NOMO-1 treated with dmso at 0.1 percent for 144 hours (cell line): Measurements from ENCODE around the gene PTPRA.

Source experiments
- DNase-seq: peaks from one replicate; lab custom pipeline; 2025; ENCODE audit not compliant: unreplicated experiment; lab: John Stamatoyannopoulos, UW

Gene PTPRA

DNA sequence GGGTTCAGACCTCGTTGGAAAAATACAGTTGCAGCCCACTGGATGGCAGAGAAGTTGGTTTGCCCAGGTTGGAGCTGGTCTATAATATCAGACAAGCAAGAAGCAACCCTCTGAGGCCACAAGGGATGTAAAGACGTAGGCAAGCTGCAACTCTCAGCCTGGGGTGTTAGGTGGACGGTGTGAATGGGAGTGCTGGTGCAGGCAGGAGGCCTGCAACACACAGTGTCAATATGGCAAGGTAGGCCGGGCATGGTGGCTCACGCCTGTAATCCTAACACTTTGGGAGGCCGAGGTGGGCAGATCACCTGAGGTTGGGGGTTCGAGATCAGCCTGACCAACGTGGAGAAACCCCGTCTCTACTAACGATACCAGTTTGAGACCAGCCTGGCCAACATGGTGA lies 22.2 kb upstream of the PTPRA start:
- no peak for DNase-seq

DNA sequence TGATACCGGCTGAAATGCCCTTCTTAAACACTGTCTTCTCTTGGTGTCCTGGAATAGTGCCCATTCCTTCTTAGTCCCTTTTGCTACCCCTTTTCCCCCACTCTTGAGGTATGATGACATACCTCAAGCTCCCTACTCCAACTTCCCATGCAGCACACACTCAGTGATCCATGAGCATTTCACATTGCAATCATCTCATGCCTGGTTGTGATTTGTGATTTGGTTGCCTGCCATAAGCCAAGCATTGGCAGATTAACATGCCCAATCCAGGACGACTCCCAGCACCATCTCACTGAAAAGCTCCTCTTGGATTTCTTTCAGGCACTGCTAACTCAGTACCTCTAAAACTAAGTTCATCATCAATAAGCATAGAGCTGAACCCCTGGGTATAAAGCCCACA lies 14.7 kb upstream of the PTPRA start:
- DNase-seq: no peak

DNA sequence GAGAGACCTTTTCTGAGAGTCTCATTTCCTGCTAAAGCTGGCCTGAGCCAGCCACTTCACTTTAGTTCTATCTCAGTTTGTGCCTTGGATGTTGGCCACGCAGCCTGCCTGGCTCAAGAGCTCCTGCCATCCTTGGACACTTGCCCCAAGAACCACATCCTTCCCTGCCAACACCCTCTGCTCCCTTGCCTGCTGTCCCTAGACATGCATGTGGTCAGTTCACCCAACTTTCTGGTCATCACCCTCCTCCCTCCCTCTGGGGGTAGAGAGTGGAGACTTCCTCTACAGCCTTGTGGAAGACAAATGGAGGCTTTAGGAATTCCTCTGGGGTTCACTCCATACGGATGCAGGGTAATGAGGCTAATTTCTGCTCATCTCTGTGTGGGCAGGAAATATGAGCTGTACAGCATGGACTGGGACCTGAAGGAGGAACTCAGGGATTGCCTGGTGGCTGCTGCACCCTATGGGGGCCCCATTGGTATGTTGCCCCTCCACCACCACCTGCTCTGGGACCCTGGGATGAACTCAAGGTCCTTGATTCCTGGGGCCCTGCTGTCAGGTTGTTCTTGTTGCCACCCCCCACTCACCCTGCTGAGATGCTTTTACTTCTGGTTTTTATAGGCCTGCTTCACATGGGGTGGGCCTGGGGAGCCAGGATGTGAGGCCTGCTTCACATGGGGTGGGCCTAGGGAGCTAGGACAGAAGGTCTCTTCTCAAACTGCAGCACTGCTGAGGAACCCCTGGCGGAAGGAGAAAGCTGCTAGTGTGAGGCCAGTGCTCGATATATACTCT lies 13.8 kb upstream of the PTPRA start:
- no peak for DNase-seq

DNA sequence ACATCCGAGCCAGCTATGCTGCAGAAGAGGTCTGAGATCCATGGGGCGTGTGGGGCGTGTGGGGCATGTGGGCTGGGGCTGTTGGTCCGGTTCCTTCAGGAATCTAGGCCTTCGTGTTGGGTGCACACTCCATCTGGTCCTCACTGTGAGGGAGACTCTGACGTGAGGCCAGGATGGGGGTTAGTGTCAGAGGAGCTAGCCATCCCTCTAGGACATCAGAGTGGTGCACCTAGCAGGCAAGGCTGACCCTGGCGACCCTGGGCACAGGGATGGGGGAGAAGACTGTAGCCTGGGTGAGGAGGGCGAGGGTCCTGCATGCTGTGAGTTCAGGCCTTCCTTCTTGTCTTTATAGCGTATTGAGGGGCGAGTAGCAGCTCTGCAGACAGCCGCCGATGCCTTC lies 8.7 kb upstream of the PTPRA start:
- DNase-seq: no peak

DNA sequence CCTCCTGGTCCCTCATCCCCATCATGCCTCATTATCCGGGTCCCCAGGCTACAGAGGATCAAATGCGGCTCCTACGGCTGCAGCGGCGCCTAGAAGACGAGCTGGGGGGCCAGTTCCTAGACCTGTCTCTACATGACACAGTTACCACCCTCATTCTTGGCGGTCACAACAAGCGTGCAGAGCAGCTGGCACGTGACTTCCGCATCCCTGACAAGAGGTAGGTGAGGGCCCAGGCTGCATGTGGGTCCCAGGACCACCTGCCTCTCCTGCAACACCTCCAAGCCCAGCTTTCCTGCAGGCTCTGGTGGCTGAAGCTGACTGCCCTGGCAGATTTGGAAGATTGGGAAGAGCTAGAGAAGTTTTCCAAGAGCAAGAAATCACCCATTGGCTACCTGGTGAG lies 8.2 kb upstream of the PTPRA start:
- DNase-seq: no peak

DNA sequence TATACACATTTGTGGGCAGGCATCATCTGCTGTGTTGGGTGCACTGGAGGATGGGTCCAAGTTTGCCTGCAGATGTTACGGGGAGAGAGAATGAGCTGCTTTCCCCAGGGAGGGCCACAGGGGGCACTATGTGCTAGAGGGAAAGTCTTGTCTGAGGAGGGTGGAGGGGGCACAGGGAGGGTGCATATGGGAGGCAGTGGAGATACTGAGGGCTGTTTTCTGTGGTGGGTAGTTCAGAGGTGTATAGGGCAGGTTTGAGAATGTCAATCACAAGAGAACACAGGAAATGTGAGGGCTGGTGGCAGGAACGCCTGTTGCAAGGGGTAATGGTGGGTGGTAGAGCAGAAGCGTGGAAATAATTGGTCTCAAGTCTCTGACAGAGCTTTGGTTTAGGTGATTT lies 7.7 kb upstream of the PTPRA start:
- DNase-seq: no peak

DNA sequence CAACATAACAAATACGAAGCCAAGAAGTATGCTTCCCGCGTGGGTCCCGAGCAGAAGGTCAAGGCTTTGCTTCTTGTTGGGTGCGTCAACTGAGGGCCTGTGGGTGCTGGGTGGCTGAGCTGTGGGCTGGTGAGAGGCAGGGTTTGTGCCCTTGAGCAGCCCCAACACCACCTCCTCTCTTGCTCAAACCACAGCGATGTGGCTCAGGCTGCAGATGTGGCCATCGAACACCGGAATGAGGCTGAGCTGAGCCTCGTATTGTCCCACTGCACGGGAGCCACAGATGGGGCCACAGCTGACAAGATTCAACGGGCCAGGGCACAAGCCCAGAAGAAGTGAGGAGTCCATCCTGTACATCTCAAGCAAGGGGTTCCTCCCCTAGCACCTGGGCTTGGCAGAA lies 7.0 kb upstream of the PTPRA start:
- DNase-seq: no peak

DNA sequence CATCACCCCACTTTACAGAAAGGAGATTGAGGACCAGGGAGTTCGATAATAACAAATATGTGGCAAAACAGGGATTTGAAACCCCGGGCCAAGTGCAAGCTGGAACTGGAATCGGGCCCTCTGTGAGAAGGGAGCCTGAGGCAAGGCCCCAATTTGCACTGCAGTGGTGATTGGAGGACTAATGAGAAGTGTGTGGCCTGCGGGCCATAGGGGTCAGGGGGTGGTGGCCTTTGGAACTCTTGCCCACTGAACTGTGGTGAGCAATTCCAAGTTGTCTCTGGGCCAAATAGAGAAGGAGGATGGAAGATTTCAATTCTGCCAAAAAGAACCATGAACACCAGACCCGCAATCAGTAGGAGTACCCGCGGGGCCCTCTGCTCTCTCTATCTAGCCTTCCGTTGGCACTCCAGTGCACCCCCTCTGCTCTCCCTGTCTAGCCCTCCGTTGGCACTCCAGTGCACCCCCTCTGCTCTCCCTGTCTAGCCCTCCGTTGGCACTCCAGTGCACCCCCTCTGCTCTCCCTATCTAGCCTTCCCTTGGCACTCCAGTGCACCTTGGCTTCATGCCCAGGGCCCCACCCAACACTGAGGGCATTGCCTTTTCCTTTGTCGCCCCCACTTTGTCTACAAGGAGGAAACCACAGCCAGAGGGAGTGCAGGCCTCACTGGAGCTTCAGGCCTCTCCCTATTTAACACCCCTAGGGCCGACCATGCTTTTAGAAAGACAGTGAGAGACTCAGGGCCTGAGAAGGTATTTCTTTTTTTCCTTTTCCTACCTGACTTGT lies 6.0 kb upstream of the PTPRA start:
- no peak for DNase-seq

DNA sequence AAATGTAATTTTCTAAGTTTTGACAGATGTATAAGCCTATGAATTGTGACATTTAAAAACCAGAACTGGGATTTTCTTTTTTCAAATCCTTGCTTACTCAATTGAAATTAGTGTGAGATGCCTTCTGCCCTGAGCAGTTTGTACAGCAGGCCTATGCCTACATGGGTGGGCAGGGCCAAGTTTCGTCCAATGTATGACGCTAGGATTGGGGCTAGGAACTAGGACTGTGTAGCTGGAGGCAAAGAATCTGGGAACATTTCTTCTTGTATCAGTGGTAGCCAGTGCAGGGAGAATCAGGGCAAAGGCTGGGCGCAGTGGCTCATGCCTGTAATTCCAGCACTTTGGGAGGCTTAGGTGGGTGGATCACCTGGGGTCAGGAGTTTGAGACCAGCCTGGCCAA lies 3.9 kb upstream of the PTPRA start:
- no peak for DNase-seq

DNA sequence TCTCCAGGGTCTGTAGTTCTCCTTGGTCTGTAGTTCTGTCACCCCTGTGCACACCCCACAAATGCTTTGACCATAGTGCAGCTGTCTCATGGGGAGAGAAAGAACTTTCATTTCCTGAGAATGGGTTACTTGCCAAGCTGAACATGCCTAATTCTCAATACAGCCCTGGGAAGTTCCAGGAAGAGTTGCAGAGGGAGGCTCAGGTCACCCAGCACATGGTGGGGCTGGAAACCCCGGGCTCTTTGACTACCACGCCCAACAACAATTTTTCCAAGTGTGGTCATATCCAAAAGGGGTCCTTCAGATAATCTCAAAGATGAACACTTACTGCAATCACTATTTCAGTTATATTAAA lies 2.2 kb upstream of the PTPRA start:
- DNase-seq: no peak

DNA sequence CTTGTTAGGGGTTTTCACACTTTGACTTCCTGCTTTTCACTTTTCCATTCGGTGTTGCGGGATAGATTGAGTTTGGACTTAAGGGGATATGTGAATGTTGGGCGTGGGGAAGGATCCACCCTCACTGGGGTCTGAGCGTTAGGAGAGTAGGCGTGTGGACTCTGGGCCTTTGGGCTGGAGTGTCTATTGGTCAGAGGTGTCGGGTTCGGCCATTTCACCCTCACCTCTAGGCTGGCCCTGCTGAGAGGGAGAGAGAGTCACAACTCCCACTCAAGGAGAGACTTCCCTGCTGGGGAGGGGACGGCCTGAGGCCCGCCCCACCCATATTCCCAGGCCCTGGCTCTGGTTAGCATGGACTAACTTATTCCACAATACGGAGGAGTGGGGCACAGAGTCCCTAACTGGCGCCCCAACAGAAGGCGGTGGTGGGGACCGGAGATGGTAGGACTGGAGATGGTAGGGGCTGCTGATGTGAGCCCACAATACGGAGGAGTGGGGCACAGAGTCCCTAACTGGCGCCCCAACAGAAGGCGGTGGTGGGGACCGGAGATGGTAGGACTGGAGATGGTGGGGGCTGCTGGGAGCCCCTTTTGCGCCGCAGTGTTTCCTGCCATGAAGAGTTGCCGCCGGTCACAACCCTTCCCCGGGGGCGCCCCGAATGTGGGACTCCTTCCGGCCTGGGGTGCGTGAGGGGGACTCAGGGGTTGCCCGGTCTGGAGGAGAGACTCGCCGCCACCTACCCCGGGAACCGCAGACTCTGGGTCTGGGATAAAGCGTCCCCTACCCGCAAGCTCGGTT lies 1.4 kb upstream of the PTPRA start:
- DNase-seq: no peak

DNA sequence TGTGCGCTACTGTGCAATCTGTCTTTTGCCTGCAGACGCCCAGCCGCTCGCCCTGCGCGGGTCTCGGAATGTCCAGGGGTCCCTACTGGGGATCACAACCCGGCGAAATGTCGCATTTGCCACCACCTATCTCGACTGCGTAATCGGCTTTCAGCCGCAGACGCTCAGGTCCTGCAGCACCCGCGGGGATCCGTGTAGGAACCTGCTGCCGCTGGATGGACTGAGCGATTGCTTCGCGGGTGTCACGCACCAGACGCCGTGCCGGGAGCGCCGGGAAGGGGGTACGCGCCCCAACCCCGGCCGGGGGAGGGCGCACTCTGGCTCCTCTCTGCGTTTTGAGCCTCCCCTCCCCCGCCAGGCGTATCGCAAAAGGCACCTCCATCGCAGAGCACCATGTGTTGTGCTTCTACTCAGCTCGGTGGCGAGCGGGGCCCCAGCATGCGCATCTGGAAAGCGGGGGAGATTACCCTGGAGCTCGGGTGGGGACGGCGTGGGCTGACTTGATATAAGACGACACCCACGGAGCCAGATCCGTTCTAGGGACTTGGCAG lies 747 bp upstream of the PTPRA start:
- DNase-seq: peak; percentile 48

DNA sequence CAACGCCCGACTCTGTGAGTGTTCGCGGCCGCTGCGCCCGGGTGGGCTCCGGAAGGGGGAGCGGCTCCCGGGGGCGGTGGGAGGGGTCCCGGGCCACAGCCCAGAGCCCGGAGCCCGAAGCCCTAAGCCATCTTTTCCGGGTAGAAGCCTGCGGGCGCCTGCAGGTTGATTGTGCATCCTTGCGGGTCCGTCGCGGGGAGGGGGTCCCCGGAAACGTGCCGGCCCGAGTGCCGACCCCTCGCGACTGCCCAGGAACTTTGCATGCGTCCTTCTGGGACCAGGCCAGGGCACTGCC lies 413 bp downstream of the PTPRA start:
- peak; percentile 8 for DNase-seq

DNA sequence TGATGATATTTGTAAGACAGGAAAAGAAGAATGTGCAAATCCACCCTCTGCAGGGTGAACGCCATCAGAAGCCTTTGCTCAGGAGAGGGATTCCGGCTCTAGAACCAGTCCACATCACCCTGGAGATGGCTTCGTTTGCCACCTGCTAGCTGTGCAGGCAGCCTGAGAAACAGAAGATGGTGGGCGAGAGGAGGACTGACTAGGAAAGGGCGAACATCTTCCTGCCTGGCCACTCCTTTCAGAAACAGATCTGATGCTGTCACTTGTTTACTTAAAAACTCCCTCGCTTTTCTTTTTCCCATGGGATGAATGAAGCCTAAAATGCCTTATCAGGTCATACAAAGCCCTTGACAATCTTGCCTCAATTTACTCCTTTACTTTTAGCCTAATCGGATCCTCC lies 1.2 kb downstream of the PTPRA start:
- no peak for DNase-seq

DNA sequence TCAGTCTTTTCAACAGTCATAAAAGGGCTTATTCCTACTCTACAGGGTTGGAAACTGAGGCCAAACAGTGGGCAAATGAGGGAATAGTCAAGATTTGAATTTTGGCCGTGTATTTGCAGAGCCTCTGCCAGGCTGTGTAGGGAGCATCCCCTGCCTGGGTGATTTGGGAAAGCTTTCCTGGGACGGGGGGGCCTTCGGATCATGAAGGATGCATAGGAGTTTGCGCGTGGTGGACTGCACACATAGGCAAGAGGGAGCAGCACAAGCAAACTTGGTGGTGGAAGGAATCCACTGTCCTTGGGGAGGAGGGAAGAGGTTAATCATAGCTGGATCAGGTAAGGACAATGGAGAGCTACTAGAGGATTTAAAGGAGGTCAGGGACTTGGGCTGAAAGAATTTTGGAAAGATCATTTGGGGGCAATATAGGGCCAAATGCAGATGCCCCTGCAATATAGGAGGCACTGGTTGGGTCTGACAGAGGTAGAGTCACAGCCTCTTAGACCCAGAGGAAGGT lies 2.5 kb downstream of the PTPRA start:
- DNase-seq: no peak

DNA sequence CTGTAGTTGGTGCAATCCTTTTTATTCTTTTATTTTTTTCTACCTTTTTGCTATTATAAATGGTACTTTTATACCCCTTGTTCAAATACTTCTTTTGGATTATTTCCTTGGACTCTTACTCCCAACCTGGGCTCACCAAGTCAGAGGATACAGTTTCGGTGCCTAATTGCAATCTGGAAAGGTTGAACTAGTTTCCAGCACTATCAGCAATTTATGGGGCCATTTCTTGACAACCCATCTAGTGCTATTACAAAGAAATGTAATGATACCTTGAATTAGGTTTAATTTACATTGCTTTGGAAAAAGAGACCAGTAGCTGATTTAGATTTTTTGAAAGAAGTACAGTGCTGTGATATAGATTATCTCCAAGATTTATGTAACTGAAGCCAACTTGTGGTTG lies 5.2 kb downstream of the PTPRA start:
- no peak for DNase-seq

DNA sequence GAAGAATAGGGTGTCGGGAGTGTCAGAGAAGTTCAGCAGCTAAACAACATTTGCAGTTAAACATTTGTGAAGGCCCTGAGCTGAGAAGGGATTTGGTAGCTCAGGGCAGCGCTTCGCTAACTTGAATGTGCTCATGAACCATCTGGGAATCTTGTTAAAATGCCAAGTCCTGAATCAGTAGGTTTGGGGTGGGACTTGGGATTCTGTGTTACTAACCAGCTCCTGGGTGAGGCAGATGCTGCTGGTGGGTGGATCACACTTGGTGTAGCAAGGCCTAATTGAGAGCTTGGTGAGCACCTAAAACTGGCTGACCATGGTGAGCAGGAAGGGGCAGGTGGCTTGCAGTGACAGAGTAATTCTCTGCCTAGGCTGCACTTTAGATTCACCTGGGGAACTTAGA lies 5.9 kb downstream of the PTPRA start:
- DNase-seq: no peak

DNA sequence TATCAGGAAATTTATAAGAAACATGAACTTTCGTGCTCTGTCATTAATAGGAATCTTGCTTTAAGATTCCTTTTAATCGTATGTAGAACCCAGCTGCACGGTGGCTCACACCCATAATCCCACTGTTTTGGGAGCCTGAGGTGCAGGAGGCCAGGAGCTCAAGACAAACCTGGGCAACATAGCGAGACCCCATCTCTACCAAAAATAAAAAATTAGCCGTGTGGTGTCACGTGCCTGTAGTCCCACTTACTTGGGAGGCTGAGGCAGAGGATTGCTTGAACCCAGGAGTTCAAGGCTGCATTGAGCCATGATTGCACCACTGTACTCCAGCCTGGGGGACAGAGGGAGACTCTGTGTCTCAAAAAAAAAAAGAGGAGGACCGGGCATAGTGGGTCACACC lies 7.4 kb downstream of the PTPRA start:
- no peak for DNase-seq

DNA sequence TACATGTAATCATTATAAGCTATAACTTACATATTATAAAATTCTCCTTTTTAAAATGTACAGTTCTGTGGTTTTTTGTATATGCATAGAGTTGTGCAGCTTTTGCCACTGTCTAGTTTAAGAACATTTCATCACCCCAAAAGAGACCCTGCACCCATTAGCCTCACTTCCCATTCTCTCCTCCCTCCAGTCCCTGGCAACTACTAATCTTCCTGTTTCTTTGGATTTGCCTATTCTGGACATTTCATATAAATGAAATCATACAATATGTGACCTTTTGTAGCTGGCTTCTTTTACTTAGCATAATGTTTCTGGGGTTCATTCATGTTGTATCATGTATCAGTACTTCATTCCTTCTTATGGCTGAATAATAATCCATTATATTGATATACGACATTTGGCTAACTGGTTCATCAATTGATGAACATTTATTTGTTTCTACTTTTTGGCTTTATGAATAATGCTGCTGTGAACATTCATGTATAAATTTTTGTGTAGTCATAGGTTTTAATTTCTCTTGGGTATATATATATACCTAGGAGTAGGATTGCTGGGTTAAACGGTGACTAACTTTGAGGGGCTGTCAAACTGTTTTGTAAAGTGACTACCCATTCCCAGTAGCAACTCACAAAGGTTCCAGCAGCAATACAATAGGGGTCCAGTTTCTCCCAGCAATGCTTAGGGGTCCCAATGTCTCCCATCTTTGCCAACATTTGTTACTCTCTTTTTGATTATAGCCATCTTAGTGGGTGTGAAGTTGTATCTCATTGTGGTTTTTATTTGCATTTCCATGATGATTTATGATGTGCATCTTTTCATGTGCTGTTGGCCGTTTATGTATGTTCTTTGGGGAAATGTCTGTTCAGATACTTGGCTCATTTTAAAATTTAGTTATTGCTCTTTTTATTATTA lies 10.7 kb downstream of the PTPRA start:
- DNase-seq: no peak

DNA sequence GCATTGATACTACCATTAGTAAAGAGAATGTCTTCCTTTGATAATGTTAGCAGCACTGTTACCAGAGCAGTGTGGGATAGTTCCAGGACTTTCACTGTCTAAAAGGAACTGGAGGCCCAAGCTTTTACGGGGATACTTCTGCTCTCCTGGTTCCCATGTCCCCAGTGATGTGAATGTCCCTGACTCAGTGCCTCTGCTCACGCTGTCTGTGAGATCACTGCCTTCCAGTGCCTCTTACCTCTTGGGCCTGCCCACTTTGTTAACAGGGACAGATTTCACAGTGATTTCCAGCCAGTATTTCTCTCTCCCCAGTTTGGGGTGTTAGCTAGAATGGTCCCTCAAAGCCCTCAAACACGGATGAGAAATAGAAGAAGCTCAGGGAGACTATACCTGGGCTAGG lies 14.4 kb downstream of the PTPRA start:
- DNase-seq: no peak
